PFSK-1 (cell line): Measurements from ENCODE around the gene C1orf141.

Experiments
- FOXP2 ChIP-seq: optimal IDR thresholded peaks from 2 replicates; pipeline ENCODE3; 2011; ENCODE audit warnings: borderline replicate concordance, control low read depth, inconsistent platforms; ENCODE audit not compliant: insufficient read depth; ENCODE audit errors: extremely low read length, extremely low read depth
- POLR2AphosphoS5 ChIP-seq: IDR thresholded peaks from 2 replicates; pipeline ENCODE4 v1.6.1; 2012; ENCODE audit warnings: low read depth, mild to moderate bottlenecking, control low read depth, low read length, moderate library complexity
- REST ChIP-seq, 2 experiments: IDR thresholded peaks; 2 replicates each; pipeline versions ENCODE4 v1.6.1 to v1.8.0; 2011 to 2012; ENCODE audit warnings: low read depth in 2 of 2, low read length in 2 of 2, control low read depth in 1 of 2, inconsistent platforms in 1 of 2, mild to moderate bottlenecking in 1 of 2, moderate library complexity in 1 of 2; ENCODE audit not compliant: insufficient read depth in 1 of 2
- SIN3A ChIP-seq: IDR thresholded peaks from 2 replicates; pipeline ENCODE4 v1.6.1; 2012; ENCODE audit warnings: mild to moderate bottlenecking, low read length, moderate library complexity, borderline replicate concordance; ENCODE audit not compliant: insufficient read depth
- TAF1 ChIP-seq: IDR thresholded peaks from 2 replicates; pipeline ENCODE4 v1.6.1; 2012; ENCODE audit warnings: low read length, control low read depth, borderline replicate concordance; ENCODE audit not compliant: insufficient read depth

DNA sequence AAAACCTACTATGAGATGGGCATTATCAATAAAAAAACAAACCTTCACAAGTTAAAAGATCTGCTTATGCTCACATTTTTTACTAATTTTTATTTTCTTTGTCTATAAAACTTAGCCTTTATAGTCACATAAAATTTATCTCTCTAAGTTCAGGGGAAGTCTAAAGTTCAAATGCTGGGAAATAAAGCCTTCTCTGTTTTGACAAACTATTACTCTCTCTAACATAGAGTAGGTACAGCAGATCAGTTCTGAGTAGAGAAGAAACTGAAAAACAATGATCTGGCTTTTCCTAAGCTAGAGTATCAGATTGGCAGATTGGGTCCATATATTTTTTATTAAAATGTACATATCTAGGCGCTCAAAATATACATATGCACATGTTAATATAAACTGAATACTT is 31.2 kb downstream of the C1orf141 start:
- TF ChIP-seq TAF1: no peak
- no peak for TF ChIP-seq POLR2AphosphoS5
- no peak for TF ChIP-seq FOXP2
- TF ChIP-seq SIN3A: no peak
- TF ChIP-seq REST (IDR thresholded peaks at IDR 0.05; ENCODE audit: insufficient read depth in 1 of 2, low read depth in 2 of 2, low read length in 2 of 2): no peak
